HepG2 (cell line): ENCODE results near the gene TEKTIP1. TPM values are rescaled to one million over a fixed set of nuclear protein-coding genes. Genes with fewer than 3 reads are reported as not detected.

Experiments
- ATAC-seq: fragments of 200-7000 bp; cut with Tn5 transposase; 3 replicates; pipeline ENCODE4 v1.9.1; 2020; ENCODE audit warnings: mild to moderate bottlenecking, moderate library complexity
- BruUV-seq: library from RNA; stranded (reverse); fragments of 400-500 nt; replicated peaks from 2 replicates; lab custom pipeline; 2021; lab: Mats Ljungman, UMichigan
- CTCF ChIA-PET: fragments of 300-600 bp; formaldehyde crosslinking; extraction: SDS; loops from one replicate; lab custom pipeline; 2021; ENCODE audit warnings: low total read pairs, inconsistent platforms, low intra/inter-chr PET ratio; lab: Yijun Ruan, JAX
- POLR2A ChIA-PET: fragments of 350-600 bp; sonication (Branson Sonifier 250); formaldehyde crosslinking; loops from one replicate; lab custom pipeline; 2020; ENCODE audit warnings: antibody characterized with exemption, inconsistent platforms; lab: Yijun Ruan, JAX
- DNase-seq: peaks from one replicate; pipeline ENCODE4 v3.0.0-alpha.2; 2015; ENCODE audit warnings: low spot score
- FAIRE-seq: peaks from 3 replicates; lab custom pipeline; 2011; peaks lifted over from hg19 to GRCh38; lab: Jason Lieb, UNC
- H2AFZ ChIP-seq: one replicate; pipeline ENCODE4 v1.6.1; 2011; ENCODE audit warnings: low read length, inconsistent platforms
- H3K27ac ChIP-seq: fragments of 300-600 bp; 3 replicates; pipeline ENCODE4 v1.8.0; 2011; ENCODE audit warnings: mixed run types, mild to moderate bottlenecking, mixed read lengths, low read length, inconsistent platforms; ENCODE audit not compliant: insufficient read depth; ENCODE audit errors: extremely low read length
- H3K27me3 ChIP-seq, 2 experiments: fragments of 200-600 bp in 1 of 2; 2 replicates in 1 of 2; 3 replicates in 1 of 2; pipeline versions ENCODE4 v1.6.0 to v1.8.0; 2011; ENCODE audit warnings: low read length in 2 of 2, mild to moderate bottlenecking in 2 of 2, moderate library complexity in 2 of 2, inconsistent platforms in 1 of 2; ENCODE audit not compliant: insufficient read depth in 2 of 2, control insufficient read depth in 1 of 2
- H3K36me3 ChIP-seq, 2 experiments: fragments of 200-600 bp in 1 of 2; replicated peaks in 1 of 2; 2 replicates in 1 of 2; 3 replicates in 1 of 2; pipeline versions ENCODE4 v1.5.1 to v1.8.0; 2011; ENCODE audit warnings: low read length in 2 of 2, inconsistent platforms in 1 of 2; ENCODE audit not compliant: insufficient read depth in 2 of 2, control insufficient read depth in 1 of 2
- H3K4me1 ChIP-seq: 2 replicates; pipeline ENCODE4 v1.5.1; 2012; ENCODE audit warnings: low read length, inconsistent platforms; ENCODE audit not compliant: insufficient read depth
- H3K4me2 ChIP-seq: 2 replicates; pipeline ENCODE4 v1.6.0; 2011; ENCODE audit warnings: low read depth, low read length, inconsistent platforms
- H3K4me3 ChIP-seq, 3 experiments: fragments of 200-600 bp in 1 of 3; sonication (generic), shearing (Covaris generic) in 1 of 3; replicated peaks in 1 of 3; 2 replicates each; pipeline ENCODE4 v1.5.1; 2011 to 2016; ENCODE audit warnings: low read length in 3 of 3, inconsistent platforms in 2 of 3, low read depth in 2 of 3, mild to moderate bottlenecking in 2 of 3, control low read depth in 1 of 3, mixed read lengths in 1 of 3; ENCODE audit not compliant: insufficient read depth in 1 of 3
- H3K79me2 ChIP-seq: one replicate; pipeline ENCODE4 v1.6.1; 2011; ENCODE audit warnings: low read length, inconsistent platforms; ENCODE audit not compliant: insufficient read depth
- H3K9ac ChIP-seq: 2 replicates; pipeline ENCODE4 v1.6.0; 2011; ENCODE audit warnings: mild to moderate bottlenecking, low read depth, low read length, inconsistent platforms; ENCODE audit not compliant: insufficient read depth
- H3K9me3 ChIP-seq: 2 replicates; pipeline ENCODE4 v1.5.1; 2012; ENCODE audit warnings: mild to moderate bottlenecking, low read length
- H4K20me1 ChIP-seq: 2 replicates; pipeline ENCODE4 v1.6.0; 2011; ENCODE audit warnings: inconsistent platforms, mild to moderate bottlenecking, low read length, moderate library complexity; ENCODE audit not compliant: insufficient read depth
- ATF1 ChIP-seq: IDR thresholded peaks from 2 replicates; pipeline ENCODE4 v1.6.1; 2016; ENCODE audit warnings: mild to moderate bottlenecking, control low read depth
- CEBPB ChIP-seq: IDR thresholded peaks from 2 replicates; pipeline ENCODE4 v1.6.1; 2011; ENCODE audit warnings: low read depth, low read length, improper control_type of control experiment, borderline replicate concordance
- CEBPG ChIP-seq: IDR thresholded peaks from 2 replicates; pipeline ENCODE4 v1.6.1; 2016
- FOXA1 ChIP-seq, 2 experiments: fragments of 450-650 bp in 1 of 2; sonication (generic) in 1 of 2; formaldehyde crosslinking in 1 of 2; IDR thresholded peaks; 2 replicates each; pipeline versions ENCODE4 v1.4.0 to v1.6.1; 2016 to 2020; ENCODE audit warnings: missing genetic modification reagents in 1 of 2
- KDM5B ChIP-seq: sonication (generic); formaldehyde crosslinking; IDR thresholded peaks from 2 replicates; pipeline ENCODE4 v1.4.0; 2020; ENCODE audit warnings: missing genetic modification reagents, mild to moderate bottlenecking, borderline replicate concordance
- NRL ChIP-seq: sonication (generic); formaldehyde crosslinking; IDR thresholded peaks from 2 replicates; pipeline ENCODE4 v1.5.0; 2020; ENCODE audit warnings: missing genetic modification reagents, mild to moderate bottlenecking, moderate library complexity, borderline replicate concordance
- RARA ChIP-seq: IDR thresholded peaks from 2 replicates; pipeline ENCODE4 v1.6.1; 2016; ENCODE audit warnings: missing genetic modification reagents, missing compliant biosample characterization
- SALL2 ChIP-seq: sonication (generic); formaldehyde crosslinking; IDR thresholded peaks from 2 replicates; pipeline ENCODE4 v1.8.1; 2023; ENCODE audit warnings: mild to moderate bottlenecking, missing genetic modification reagents, inconsistent platforms
- ZNF644 ChIP-seq: IDR thresholded peaks from 2 replicates; pipeline ENCODE4 v1.6.1; 2016; ENCODE audit warnings: low read depth
- ZNF7 ChIP-seq: IDR thresholded peaks from 2 replicates; pipeline ENCODE4 v1.6.1; 2016; ENCODE audit warnings: missing biosample characterization, missing genetic modification reagents
- ZNF792 ChIP-seq: IDR thresholded peaks from 2 replicates; pipeline ENCODE4 v1.6.1; 2016
- ZSCAN25 ChIP-seq: sonication (generic); formaldehyde crosslinking; IDR thresholded peaks from 2 replicates; pipeline ENCODE4 v1.8.0; 2022; ENCODE audit warnings: mild to moderate bottlenecking, missing genetic modification reagents
- WGBS: methylation state at CpG from one replicate; pipeline ENCODE4 v1.1.6; 2017; ENCODE audit warnings: low lambda C conversion rate; 5-methylcytosine and 5-hydroxymethylcytosine counted together
- in situ Hi-C: cut with HindIII; loops from 2 replicates; pipeline ENCODE4 v1.10.0; 2017; ENCODE audit warnings: low pct_unique_long_range_greater_than_20kb; ENCODE audit not compliant: extremely low pct_ligation_motif_present
- intact Hi-C: fragments of 100-400 bp; cut with micrococcal nuclease; formaldehyde crosslinking; loops from one replicate; pipeline ENCODE4 v1.10.0; 2022; ENCODE audit not compliant: unreplicated experiment
- polyA plus RNA-seq, 8 experiments: library from polyadenylated mRNA; depleted of rRNA in 3 of 8; stranded (reverse) in 7 of 8; unstranded in 1 of 8; fragments of >200 nt; fragmentation: Illumina TruSeq in 4 of 8; extraction: Trizol in 4 of 8; gene quantifications; 2 replicates each; pipeline versions ENCODE4 v1.2.1 to v1.2.3, GENCODE V29; 2011 to 2016; ENCODE audit warnings: low read depth in 4 of 8, missing spikeins in 1 of 8, mixed read lengths in 1 of 8; ENCODE audit not compliant: insufficient read depth in 1 of 8
- total RNA-seq, 5 experiments: library from RNA; depleted of rRNA; stranded (reverse); fragments of >200 nt; fragmentation: Illumina TruSeq; extraction: Trizol; gene quantifications; 2 replicates each; pipeline ENCODE4 v1.2.3, GENCODE V29; 2016; ENCODE audit warnings: low read depth in 1 of 5
- TF ChIP-seq, protein P1 (sequence below): sonication (generic); formaldehyde crosslinking; IDR thresholded peaks from 2 replicates; pipeline ENCODE4 v1.4.0; 2020; ENCODE audit warnings: missing genetic modification reagents
- TF ChIP-seq, protein P2 (sequence below): sonication (generic); formaldehyde crosslinking; conservative IDR thresholded peaks from 2 replicates; pipeline ENCODE4 v1.4.0; 2020; ENCODE audit warnings: missing genetic modification reagents

TEKTIP1 gene
- total and polyA plus RNA-seq, 2 of the 13 experiments (the other 11 are each of a cell fraction or from before 2014, with no cell fraction given), result not detected

DNA sequence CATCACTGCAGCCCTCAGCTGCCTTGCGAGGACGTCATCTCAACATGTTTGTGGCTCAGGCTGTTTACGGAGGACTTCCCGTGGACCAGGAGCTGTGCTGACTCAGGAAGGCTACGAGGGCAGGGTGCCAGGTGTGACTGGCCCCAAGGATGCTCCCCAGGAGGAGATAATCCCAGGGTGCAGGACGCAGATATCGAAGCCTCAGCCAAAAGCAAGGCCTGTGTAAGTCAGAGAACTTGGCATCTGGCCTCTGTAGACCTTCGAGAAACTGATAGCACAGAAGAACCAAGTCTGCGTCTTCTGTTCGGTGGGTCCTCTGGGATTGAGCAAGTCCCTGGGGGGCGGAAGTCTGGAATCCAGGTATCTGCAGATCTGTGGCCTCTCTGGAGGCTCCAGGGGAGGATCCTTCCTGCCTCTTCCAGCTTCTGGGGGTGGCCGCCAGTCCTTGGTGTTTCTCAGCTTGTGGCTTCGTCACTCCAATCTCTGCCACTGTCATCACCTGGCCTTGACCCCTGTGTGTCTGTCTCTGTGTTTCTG lies 35.9 kb upstream of the TEKTIP1 start (continued):
- TF ChIP-seq, protein P1, sequence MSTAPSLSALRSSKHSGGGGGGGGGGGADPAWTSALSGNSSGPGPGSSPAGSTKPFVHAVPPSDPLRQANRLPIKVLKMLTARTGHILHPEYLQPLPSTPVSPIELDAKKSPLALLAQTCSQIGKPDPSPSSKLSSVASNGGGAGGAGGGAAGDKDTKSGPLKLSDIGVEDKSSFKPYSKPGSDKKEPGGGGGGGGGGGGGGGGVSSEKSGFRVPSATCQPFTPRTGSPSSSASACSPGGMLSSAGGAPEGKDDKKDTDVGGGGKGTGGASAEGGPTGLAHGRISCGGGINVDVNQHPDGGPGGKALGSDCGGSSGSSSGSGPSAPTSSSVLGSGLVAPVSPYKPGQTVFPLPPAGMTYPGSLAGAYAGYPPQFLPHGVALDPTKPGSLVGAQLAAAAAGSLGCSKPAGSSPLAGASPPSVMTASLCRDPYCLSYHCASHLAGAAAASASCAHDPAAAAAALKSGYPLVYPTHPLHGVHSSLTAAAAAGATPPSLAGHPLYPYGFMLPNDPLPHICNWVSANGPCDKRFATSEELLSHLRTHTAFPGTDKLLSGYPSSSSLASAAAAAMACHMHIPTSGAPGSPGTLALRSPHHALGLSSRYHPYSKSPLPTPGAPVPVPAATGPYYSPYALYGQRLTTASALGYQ, result no peak
- TF ChIP-seq RARA (CRISPR knock-in tag) (peak; percentile 51; the same call in 1 of the 2 replicates), ZSCAN25 (no peak), SALL2 (CRISPR knock-in tag) (no peak), KDM5B (CRISPR knock-in tag) (peak; percentile 18; the same call in 1 of the 2 replicates), FOXA1 (IDR thresholded peaks at IDR 0.05) (no peak), FOXA1 (CRISPR knock-in tag; IDR thresholded peaks at IDR 0.05) (0 out of 2 replicates have a peak, but pooled peaks have one; percentile 11), ZNF644 (CRISPR knock-in tag) (no peak)
- TF ChIP-seq, protein P2, sequence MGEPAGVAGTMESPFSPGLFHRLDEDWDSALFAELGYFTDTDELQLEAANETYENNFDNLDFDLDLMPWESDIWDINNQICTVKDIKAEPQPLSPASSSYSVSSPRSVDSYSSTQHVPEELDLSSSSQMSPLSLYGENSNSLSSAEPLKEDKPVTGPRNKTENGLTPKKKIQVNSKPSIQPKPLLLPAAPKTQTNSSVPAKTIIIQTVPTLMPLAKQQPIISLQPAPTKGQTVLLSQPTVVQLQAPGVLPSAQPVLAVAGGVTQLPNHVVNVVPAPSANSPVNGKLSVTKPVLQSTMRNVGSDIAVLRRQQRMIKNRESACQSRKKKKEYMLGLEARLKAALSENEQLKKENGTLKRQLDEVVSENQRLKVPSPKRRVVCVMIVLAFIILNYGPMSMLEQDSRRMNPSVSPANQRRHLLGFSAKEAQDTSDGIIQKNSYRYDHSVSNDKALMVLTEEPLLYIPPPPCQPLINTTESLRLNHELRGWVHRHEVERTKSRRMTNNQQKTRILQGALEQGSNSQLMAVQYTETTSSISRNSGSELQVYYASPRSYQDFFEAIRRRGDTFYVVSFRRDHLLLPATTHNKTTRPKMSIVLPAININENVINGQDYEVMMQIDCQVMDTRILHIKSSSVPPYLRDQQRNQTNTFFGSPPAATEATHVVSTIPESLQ (CRISPR knock-in tag), result no peak
- TF ChIP-seq, all 625 proteins: peak for 11

DNA sequence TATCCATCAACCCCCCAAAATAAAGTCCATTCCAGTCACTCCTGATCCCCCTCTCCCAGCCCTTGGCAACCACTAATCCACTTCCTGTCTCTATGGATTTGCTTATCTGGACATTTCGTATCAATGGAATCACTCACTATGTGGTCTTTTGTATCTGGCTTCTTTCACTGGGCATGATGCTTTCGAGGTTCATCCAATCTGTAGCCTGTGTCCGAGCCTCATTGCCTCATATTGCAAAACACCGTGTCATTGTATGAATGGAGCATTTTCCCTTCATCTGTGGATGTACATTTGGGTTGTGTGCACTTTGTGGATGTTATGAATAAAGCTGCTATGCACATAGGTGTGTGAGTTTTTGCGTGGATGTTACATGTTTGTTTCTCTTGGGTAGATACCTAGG lies 34.2 kb upstream of the TEKTIP1 start:
- TF ChIP-seq ZNF7 (CRISPR knock-in tag) (0 out of 2 replicates have a peak, but pooled peaks have one; percentile 24), ZNF792 (CRISPR knock-in tag) (no peak), CEBPG (CRISPR knock-in tag) (peak; percentile 27; the same call in 1 of the 2 replicates), NRL (CRISPR knock-in tag) (no peak), CEBPB (peak; percentile 52; the same call in 1 of the 2 replicates), ATF1 (CRISPR knock-in tag) (no peak)
- TF ChIP-seq, all 625 proteins: peak for 3
- Histone ChIP-seq H2AFZ (no peak overlapping the region), H3K9me3 (no peaks in the 10 kb centered on the region), H3K36me3 (peaks cover 3 to 7% of the 10 kb centered on the region in 2 experiments; a peak in 3 of 5 replicates), H3K27ac (no peak overlapping the region), H3K27me3 (no peaks in the 10 kb centered on the region; a peak in 1 of 5 replicates), H4K20me1 (no peaks in the 10 kb centered on the region; the same call in 1 of the 2 replicates), H3K4me2 (peak overlapping the region; percentile 73; the same call in 1 of the 2 replicates), H3K79me2 (peaks cover 37% of the 10 kb centered on the region), H3K4me1 (peaks cover 59% of the 10 kb centered on the region), H3K4me3 (no peak overlapping the region; a peak in 1 of 6 replicates), H3K9ac (no peak overlapping the region)
- WGBS, result 57% methylated on average over 5 of the region's 5 CpGs
- DNase-seq (no peak), ATAC-seq (no peak), FAIRE-seq (no peak)
- in situ Hi-C loops, result no loop called here
- BruUV-seq, result no TSS peak
- CTCF ChIA-PET, result no interaction called here
- POLR2A ChIA-PET, result no interaction called here
- intact Hi-C loops, result loop anchor here (5.0 kb wide), 1 partner anchor 68 kb away; the partner anchor contains the start of gene HMG20B
